Measurements from ENCODE around the gene RESP18.
"Not testable (repeated sequence)": the region's sequence is repeated elsewhere in the genome, so short reads cannot be mapped to it uniquely, and the experiment has no call there.

RESP18 gene

GRCh38 chr2:219293736-219294231, 38.8 kb downstream of the RESP18 start:
- ATAC-seq (replicated peaks), result no peak

GRCh38 chr2:219292616-219293015, 39.9 kb downstream of the RESP18 start:
- no peaks in the 10 kb centered on the region for H3K9me3 Mint-ChIP-seq
- ATAC-seq (replicated peaks) (no peak), DNase-seq (no peak)
- peaks cover 10% of the 10 kb centered on the region for H3K36me3 Mint-ChIP-seq (ENCODE audit: insufficient read depth)
- peak overlapping the region in 1 of 2 donors; percentile 35 for H3K27ac Mint-ChIP-seq
- H3K4me1 Mint-ChIP-seq (ENCODE audit: low read depth in 2 of 2), result peaks cover 7 to 12% of the 10 kb centered on the region in 2 donors
- no peaks in the 10 kb centered on the region for H3K27me3 Mint-ChIP-seq
- no peak overlapping the region for H3K4me3 Mint-ChIP-seq

More at GRCh38 chr2:219293736-219294231, 38.8 kb downstream of the RESP18 start:
- Mint-ChIP-seq H3K27me3 (peaks cover 0 to under 1% of the 10 kb centered on the region in 2 donors), H3K9me3 (no peaks in the 10 kb centered on the region), H3K4me1 (ENCODE audit: low read depth in 2 of 2) (peaks cover 7 to 14% of the 10 kb centered on the region in 2 donors), H3K27ac (peak overlapping the region; percentile 47 to 91), H3K4me3 (peak overlapping the region; percentile 73 to 87), H3K36me3 (ENCODE audit: insufficient read depth) (peaks cover 9% of the 10 kb centered on the region)
- no peak for DNase-seq

- no peak overlapping the region for H3K4me3 Mint-ChIP-seq
- ATAC-seq (replicated peaks) (no peak), DNase-seq (no peak)
- peak overlapping the region in 1 of 2 donors; percentile 35 for H3K27ac Mint-ChIP-seq
- peaks cover 7 to 12% of the 10 kb centered on the region in 2 donors for H3K4me1 Mint-ChIP-seq (ENCODE audit: low read depth in 2 of 2)
- no peaks in the 10 kb centered on the region for H3K27me3 Mint-ChIP-seq
- H3K9me3 Mint-ChIP-seq, result no peaks in the 10 kb centered on the region
- H3K36me3 Mint-ChIP-seq (ENCODE audit: insufficient read depth), result peaks cover 14% of the 10 kb centered on the region
Measured at GRCh38 chr2:219291910-219292490, 40.5 kb downstream of the RESP18 start.

- Mint-ChIP-seq H3K36me3 (ENCODE audit: insufficient read depth) (peaks cover 15% of the 10 kb centered on the region), H3K4me3 (no peak overlapping the region), H3K9me3 (no peaks in the 10 kb centered on the region), H3K4me1 (ENCODE audit: low read depth in 2 of 2) (peaks cover 7 to 12% of the 10 kb centered on the region in 2 donors), H3K27ac (peak overlapping the region in 1 of 2 donors; percentile 52), H3K27me3 (no peaks in the 10 kb centered on the region)
- DNase-seq, result no peak
- no peak for ATAC-seq (replicated peaks)
Measured at GRCh38 chr2:219291394-219291793, 41.1 kb downstream of the RESP18 start.

GRCh38 chr2:219290381-219291171, 42.0 kb downstream of the RESP18 start:
- H3K27ac Mint-ChIP-seq, result peak overlapping the region; percentile 49 to 52
- peaks cover 7 to 10% of the 10 kb centered on the region in 2 donors for H3K4me1 Mint-ChIP-seq (ENCODE audit: low read depth in 2 of 2)
- DNase-seq (no peak), ATAC-seq (replicated peaks) (no peak)
- no peaks in the 10 kb centered on the region for H3K27me3 Mint-ChIP-seq
- no peaks in the 10 kb centered on the region for H3K9me3 Mint-ChIP-seq
- H3K36me3 Mint-ChIP-seq (ENCODE audit: insufficient read depth), result peaks cover 18% of the 10 kb centered on the region
- H3K4me3 Mint-ChIP-seq, result no peak overlapping the region

- Mint-ChIP-seq H3K36me3 (ENCODE audit: insufficient read depth) (peaks cover 23% of the 10 kb centered on the region), H3K4me1 (ENCODE audit: low read depth in 2 of 2) (peaks cover 7 to 9% of the 10 kb centered on the region in 2 donors), H3K27ac (peak overlapping the region; percentile 49 to 52), H3K27me3 (no peaks in the 10 kb centered on the region), H3K9me3 (no peaks in the 10 kb centered on the region), H3K4me3 (no peak overlapping the region)
- DNase-seq (no peak), ATAC-seq (replicated peaks) (no peak)
Measured at GRCh38 chr2:219289537-219290361, 42.8 kb downstream of the RESP18 start.

GRCh38 chr2:219289195-219289536, 43.4 kb downstream of the RESP18 start:
- ATAC-seq (replicated peaks), result no peak
- Mint-ChIP-seq H3K27me3 (no peaks in the 10 kb centered on the region), H3K27ac (peak overlapping the region in 1 of 2 donors; percentile 49), H3K4me1 (ENCODE audit: low read depth in 2 of 2) (peaks cover 4 to 6% of the 10 kb centered on the region in 2 donors), H3K4me3 (no peak overlapping the region), H3K36me3 (ENCODE audit: insufficient read depth) (peaks cover 26% of the 10 kb centered on the region), H3K9me3 (no peaks in the 10 kb centered on the region)
- no peak for DNase-seq

- no peak overlapping the region for H3K4me3 Mint-ChIP-seq
- peaks cover 2 to 6% of the 10 kb centered on the region in 2 donors for H3K4me1 Mint-ChIP-seq (ENCODE audit: low read depth in 2 of 2)
- DNase-seq, result no peak
- H3K36me3 Mint-ChIP-seq (ENCODE audit: insufficient read depth), result peaks cover 35% of the 10 kb centered on the region
- no peaks in the 10 kb centered on the region for H3K27me3 Mint-ChIP-seq
- H3K27ac Mint-ChIP-seq, result peak overlapping the region; percentile 44 to 80
- no peak for ATAC-seq (replicated peaks)
- no peaks in the 10 kb centered on the region for H3K9me3 Mint-ChIP-seq
Measured at GRCh38 chr2:219287580-219288265, 44.8 kb downstream of the RESP18 start.

- not testable (repeated sequence) for H3K9me3 Mint-ChIP-seq; DNase-seq; H3K4me1 Mint-ChIP-seq (ENCODE audit: low read depth in 2 of 2); H3K27me3 Mint-ChIP-seq; ATAC-seq (replicated peaks); H3K4me3 Mint-ChIP-seq
- Mint-ChIP-seq H3K27ac (peak overlapping the region; percentile 44 to 80), H3K36me3 (ENCODE audit: insufficient read depth) (peaks cover 42% of the 10 kb centered on the region)
Measured at GRCh38 chr2:219287116-219287440, 45.5 kb downstream of the RESP18 start.

- DNase-seq (no peak), ATAC-seq (replicated peaks) (no peak)
- Mint-ChIP-seq H3K9me3 (no peaks in the 10 kb centered on the region), H3K36me3 (ENCODE audit: insufficient read depth) (peaks cover 47% of the 10 kb centered on the region), H3K4me1 (ENCODE audit: low read depth in 2 of 2) (peaks cover 2 to 10% of the 10 kb centered on the region in 2 donors), H3K27me3 (no peaks in the 10 kb centered on the region), H3K4me3 (no peak overlapping the region), H3K27ac (peak overlapping the region in 1 of 2 donors; percentile 80)
Measured at GRCh38 chr2:219286436-219287115, 46.0 kb downstream of the RESP18 start.

- no peak for DNase-seq
- no peak for ATAC-seq (replicated peaks)
- Mint-ChIP-seq H3K36me3 (ENCODE audit: insufficient read depth) (peaks cover 51% of the 10 kb centered on the region), H3K4me3 (no peak overlapping the region), H3K27ac (peak overlapping the region in 1 of 2 donors; percentile 80), H3K9me3 (no peaks in the 10 kb centered on the region), H3K4me1 (ENCODE audit: low read depth in 2 of 2) (peaks cover 2 to 10% of the 10 kb centered on the region in 2 donors), H3K27me3 (no peaks in the 10 kb centered on the region)
Measured at GRCh38 chr2:219285894-219286425, 46.6 kb downstream of the RESP18 start.

GRCh38 chr2:219285373-219285735, 47.2 kb downstream of the RESP18 start:
- Mint-ChIP-seq H3K27me3 (no peaks in the 10 kb centered on the region), H3K4me3 (no peak overlapping the region), H3K4me1 (ENCODE audit: low read depth in 2 of 2) (peaks cover 5 to 10% of the 10 kb centered on the region in 2 donors), H3K36me3 (ENCODE audit: insufficient read depth) (peaks cover 57% of the 10 kb centered on the region), H3K27ac (peak overlapping the region in 1 of 2 donors; percentile 68), H3K9me3 (no peaks in the 10 kb centered on the region)
- ATAC-seq (replicated peaks) (no peak), DNase-seq (no peak)

Data from effector memory CD8-positive, alpha-beta T cell (primary cell).